Neural progenitor cell (in vitro differentiated cells): ENCODE measurements around the gene KCNAB3. TPM values are rescaled to one million over a fixed set of nuclear protein-coding genes. Genes with fewer than 3 reads are reported as not detected.

ENCODE experiments used
- DNase-seq: peaks from one replicate; pipeline ENCODE4 v3.0.0-alpha.2; 2016; ENCODE audit warnings: low spot score
- H2AFZ ChIP-seq: fragments of 200-600 bp; sonication (generic); replicated peaks from 2 replicates; pipeline ENCODE4 v1.6.1; 2016; ENCODE audit warnings: antibody characterized with exemption
- H3F3A ChIP-seq: fragments of 200-600 bp; sonication (generic); 2 replicates; pipeline ENCODE4 v1.6.1; 2016; ENCODE audit warnings: antibody characterized with exemption, low read depth
- H3K27ac ChIP-seq: fragments of 200-600 bp; sonication (generic); 2 replicates; pipeline ENCODE4 v1.5.1; 2016; ENCODE audit warnings: mild to moderate bottlenecking
- H3K27me3 ChIP-seq: fragments of 200-600 bp; sonication (generic); 2 replicates; pipeline ENCODE4 v1.6.1; 2016; ENCODE audit warnings: mild to moderate bottlenecking, moderate library complexity
- H3K36me3 ChIP-seq: fragments of 200-600 bp; sonication (generic); 2 replicates; pipeline ENCODE4 v1.5.1; 2016
- H3K4me1 ChIP-seq: fragments of 200-600 bp; sonication (generic); 2 replicates; pipeline ENCODE4 v1.6.1; 2016; ENCODE audit warnings: mixed run types
- H3K4me2 ChIP-seq: fragments of 200-600 bp; sonication (generic); 2 replicates; pipeline ENCODE4 v1.6.1; 2016
- H3K4me3 ChIP-seq: fragments of 200-600 bp; sonication (generic); 2 replicates; pipeline ENCODE4 v1.5.1; 2016
- H3K79me2 ChIP-seq: fragments of 200-600 bp; sonication (generic); 2 replicates; pipeline ENCODE4 v1.6.1; 2016; ENCODE audit warnings: low read depth
- H3K9ac ChIP-seq: fragments of 200-600 bp; sonication (generic); 2 replicates; pipeline ENCODE4 v1.6.1; 2016
- H3K9me3 ChIP-seq: fragments of 200-600 bp; sonication (generic); 2 replicates; pipeline ENCODE4 v1.5.1; 2016; ENCODE audit warnings: low read depth
- H4K20me1 ChIP-seq: fragments of 200-600 bp; sonication (generic); 2 replicates; pipeline ENCODE4 v1.6.1; 2016; ENCODE audit warnings: low read depth
- H3K27ac Mint-ChIP-seq: 3 replicates; pipeline ENCODE4 v1.8.0; 2021; ENCODE audit warnings: mixed read lengths
- H3K27me3 Mint-ChIP-seq: 2 replicates; pipeline ENCODE4 v1.8.0; 2022; ENCODE audit warnings: low read depth, mild to moderate bottlenecking, inconsistent platforms, moderate library complexity, mixed read lengths; ENCODE audit not compliant: insufficient read depth
- H3K36me3 Mint-ChIP-seq: 3 replicates; pipeline ENCODE4 v1.8.0; 2021; ENCODE audit warnings: mixed read lengths
- H3K4me1 Mint-ChIP-seq: 3 replicates; pipeline ENCODE4 v1.8.0; 2021; ENCODE audit warnings: mixed read lengths
- H3K4me3 Mint-ChIP-seq: 3 replicates; pipeline ENCODE4 v1.8.0; 2021; ENCODE audit warnings: mild to moderate bottlenecking, moderate library complexity, mixed read lengths
- H3K9me3 Mint-ChIP-seq: 3 replicates; pipeline ENCODE4 v1.8.0; 2020; ENCODE audit warnings: mixed read lengths
- EZH2 ChIP-seq: fragments of 200-600 bp; sonication (generic); IDR thresholded peaks from 2 replicates; pipeline ENCODE4 v1.6.1; 2017; ENCODE audit warnings: antibody characterized with exemption, mild to moderate bottlenecking, moderate library complexity
- EZH2phosphoT487 ChIP-seq: fragments of 200-600 bp; sonication (generic); IDR thresholded peaks from 2 replicates; pipeline ENCODE4 v1.6.1; 2017; ENCODE audit warnings: antibody characterized with exemption
- total RNA-seq: library from RNA; depleted of rRNA; stranded (reverse); fragments of >200 nt; gene quantifications from 2 replicates; pipeline ENCODE4 v1.2.3, GENCODE V29; 2015; ENCODE audit warnings: low replicate concordance
- TF ChIP-seq, protein P1 (sequence below): fragments of 200-600 bp; sonication (generic); IDR thresholded peaks from 2 replicates; pipeline ENCODE4 v1.5.1; 2017; ENCODE audit warnings: antibody characterized with exemption, mild to moderate bottlenecking

The KCNAB3 gene
- total RNA-seq = 1.0 and 2.7 TPM in 2 replicates

DNA sequence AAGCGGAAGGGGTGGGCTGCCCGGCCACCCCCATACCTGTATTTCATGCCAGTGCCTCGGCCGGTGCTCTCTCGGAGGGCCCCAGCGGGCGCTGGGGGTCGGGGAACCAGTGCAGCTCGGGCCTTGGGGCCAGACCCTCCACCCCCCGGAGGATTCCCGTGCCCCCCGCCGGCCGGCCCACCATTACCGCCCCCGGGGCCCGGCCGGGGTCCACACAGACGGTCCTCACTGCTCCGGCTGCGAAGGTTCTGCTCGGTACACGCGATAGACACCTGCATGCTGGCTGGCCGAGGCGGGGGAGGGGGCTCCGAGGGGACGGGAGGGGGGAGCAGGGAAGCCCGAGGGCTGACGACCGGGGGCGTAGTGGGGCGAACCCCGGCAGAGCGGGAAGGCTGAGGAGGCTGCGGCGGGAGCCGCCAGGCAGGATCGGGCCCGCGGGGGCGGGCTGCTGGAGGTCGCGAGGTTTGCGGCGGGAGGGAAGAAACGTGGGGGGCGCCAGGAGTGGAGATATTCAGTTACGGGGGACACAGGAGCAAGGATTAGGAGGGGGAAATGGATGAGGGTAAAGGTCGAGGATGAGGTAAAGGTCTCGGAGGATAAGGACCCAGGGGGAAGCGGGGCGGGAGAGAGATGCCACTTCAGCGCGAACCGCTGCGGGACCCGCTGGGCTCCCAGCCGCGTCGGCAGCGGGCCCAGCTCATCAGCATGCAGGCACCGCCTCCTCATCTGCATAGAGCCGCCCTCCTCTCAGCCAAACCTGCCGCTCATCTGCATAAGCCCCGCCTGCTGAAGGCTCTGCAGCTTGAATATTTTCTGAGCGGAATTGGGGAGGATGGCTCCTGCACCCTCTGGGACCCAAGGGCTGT lies at the start of gene KCNAB3:
TSS of gene KCNAB3 (minus strand) at position 699 of the 866 bp plus-strand sequence. CDS start at position 278, 421 bp downstream.
- Mint-ChIP-seq H3K4me1 (peaks cover 41% of the 10 kb centered on the region), H3K27me3 (peaks cover 9% of the 10 kb centered on the region), H3K27ac (no peak within 1 kb of the TSS), H3K36me3 (peaks cover 5% of the 10 kb centered on the region), H3K9me3 (no peaks in the 10 kb centered on the region), H3K4me3 (peak within 1 kb of the TSS; percentile 99)
- H3K4me1 ChIP-seq = peaks cover 9% of the 10 kb centered on the region
- peak within 1 kb of the TSS; percentile 88 for H3K4me2 ChIP-seq
- H3K9me3 ChIP-seq = no peaks in the 10 kb centered on the region
- peaks cover 10% of the 10 kb centered on the region for H3K79me2 ChIP-seq
- DNase-seq = peak; percentile 95
- H3K27ac ChIP-seq = no peak within 1 kb of the TSS
- no peak within 1 kb of the TSS for H3K9ac ChIP-seq
- peaks cover 40% of the 10 kb centered on the region for H3K27me3 ChIP-seq
- H2AFZ ChIP-seq = peak within 1 kb of the TSS; percentile 82
- no peaks in the 10 kb centered on the region for H3K36me3 ChIP-seq
- H3K4me3 ChIP-seq = peak within 1 kb of the TSS; percentile 57
- no peaks in the 10 kb centered on the region for H3F3A ChIP-seq
- peaks cover 20% of the 10 kb centered on the region for H4K20me1 ChIP-seq
- TF ChIP-seq EZH2 = peak; percentile 50
- TF ChIP-seq EZH2phosphoT487 = peak; percentile 50
- TF ChIP-seq, protein P1, sequence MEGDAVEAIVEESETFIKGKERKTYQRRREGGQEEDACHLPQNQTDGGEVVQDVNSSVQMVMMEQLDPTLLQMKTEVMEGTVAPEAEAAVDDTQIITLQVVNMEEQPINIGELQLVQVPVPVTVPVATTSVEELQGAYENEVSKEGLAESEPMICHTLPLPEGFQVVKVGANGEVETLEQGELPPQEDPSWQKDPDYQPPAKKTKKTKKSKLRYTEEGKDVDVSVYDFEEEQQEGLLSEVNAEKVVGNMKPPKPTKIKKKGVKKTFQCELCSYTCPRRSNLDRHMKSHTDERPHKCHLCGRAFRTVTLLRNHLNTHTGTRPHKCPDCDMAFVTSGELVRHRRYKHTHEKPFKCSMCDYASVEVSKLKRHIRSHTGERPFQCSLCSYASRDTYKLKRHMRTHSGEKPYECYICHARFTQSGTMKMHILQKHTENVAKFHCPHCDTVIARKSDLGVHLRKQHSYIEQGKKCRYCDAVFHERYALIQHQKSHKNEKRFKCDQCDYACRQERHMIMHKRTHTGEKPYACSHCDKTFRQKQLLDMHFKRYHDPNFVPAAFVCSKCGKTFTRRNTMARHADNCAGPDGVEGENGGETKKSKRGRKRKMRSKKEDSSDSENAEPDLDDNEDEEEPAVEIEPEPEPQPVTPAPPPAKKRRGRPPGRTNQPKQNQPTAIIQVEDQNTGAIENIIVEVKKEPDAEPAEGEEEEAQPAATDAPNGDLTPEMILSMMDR = no peak

- Mint-ChIP-seq H3K4me3 (no peak overlapping the region), H3K27me3 (peaks cover 4% of the 10 kb centered on the region), H3K27ac (no peak overlapping the region), H3K4me1 (no peaks in the 10 kb centered on the region), H3K9me3 (peaks cover 24% of the 10 kb centered on the region), H3K36me3 (no peaks in the 10 kb centered on the region)
- Histone ChIP-seq H3K27me3 (peaks cover 3% of the 10 kb centered on the region), H3F3A (no peaks in the 10 kb centered on the region), H2AFZ (no peak overlapping the region), H3K27ac (no peak overlapping the region), H3K9ac (no peak overlapping the region), H3K4me1 (no peaks in the 10 kb centered on the region), H3K79me2 (no peaks in the 10 kb centered on the region), H4K20me1 (no peaks in the 10 kb centered on the region), H3K4me2 (no peak overlapping the region), H3K36me3 (no peaks in the 10 kb centered on the region), H3K9me3 (no peaks in the 10 kb centered on the region), H3K4me3 (no peak overlapping the region)
- TF ChIP-seq EZH2phosphoT487 = no peak
- TF ChIP-seq, protein P1 = no peak
- TF ChIP-seq EZH2 = no peak
- DNase-seq = no peak
Observed at GRCh38 chr17:7977805-7978204, 48.1 kb upstream of the KCNAB3 start.

GRCh38 chr17:7977039-7977438 lies 47.4 kb upstream of the KCNAB3 start:
- peaks cover 4% of the 10 kb centered on the region for H3K27me3 Mint-ChIP-seq
- Histone ChIP-seq H3K4me2 (no peak overlapping the region), H2AFZ (no peak overlapping the region), H3K27me3 (peaks cover 1% of the 10 kb centered on the region), H3F3A (no peaks in the 10 kb centered on the region), H3K4me1 (no peaks in the 10 kb centered on the region), H4K20me1 (no peaks in the 10 kb centered on the region), H3K9me3 (no peaks in the 10 kb centered on the region), H3K9ac (no peak overlapping the region), H3K36me3 (no peaks in the 10 kb centered on the region), H3K79me2 (no peaks in the 10 kb centered on the region), H3K27ac (no peak overlapping the region), H3K4me3 (no peak overlapping the region)
- H3K27ac Mint-ChIP-seq = no peak overlapping the region
- no peak overlapping the region for H3K4me3 Mint-ChIP-seq
- H3K9me3 Mint-ChIP-seq = peaks cover 24% of the 10 kb centered on the region
- no peaks in the 10 kb centered on the region for H3K4me1 Mint-ChIP-seq
- TF ChIP-seq EZH2phosphoT487 = no peak
- TF ChIP-seq, protein P1 = no peak
- no peak for TF ChIP-seq EZH2
- H3K36me3 Mint-ChIP-seq = no peaks in the 10 kb centered on the region
- DNase-seq = no peak
